Neural progenitor cell (in vitro differentiated cells): Measurements from ENCODE around the gene PLPPR2. TPM values are rescaled to one million over a fixed set of nuclear protein-coding genes. Genes with fewer than 3 reads are reported as not detected.

Experiments used
- DNase-seq: peaks from one replicate; pipeline ENCODE4 v3.0.0-alpha.2; 2016; ENCODE audit warnings: low spot score
- H2AFZ ChIP-seq: fragments of 200-600 bp; sonication (generic); replicated peaks from 2 replicates; pipeline ENCODE4 v1.6.1; 2016; ENCODE audit warnings: antibody characterized with exemption
- H3F3A ChIP-seq: fragments of 200-600 bp; sonication (generic); 2 replicates; pipeline ENCODE4 v1.6.1; 2016; ENCODE audit warnings: antibody characterized with exemption, low read depth
- H3K27ac ChIP-seq: fragments of 200-600 bp; sonication (generic); 2 replicates; pipeline ENCODE4 v1.5.1; 2016; ENCODE audit warnings: mild to moderate bottlenecking
- H3K27me3 ChIP-seq: fragments of 200-600 bp; sonication (generic); 2 replicates; pipeline ENCODE4 v1.6.1; 2016; ENCODE audit warnings: mild to moderate bottlenecking, moderate library complexity
- H3K36me3 ChIP-seq: fragments of 200-600 bp; sonication (generic); 2 replicates; pipeline ENCODE4 v1.5.1; 2016
- H3K4me1 ChIP-seq: fragments of 200-600 bp; sonication (generic); 2 replicates; pipeline ENCODE4 v1.6.1; 2016; ENCODE audit warnings: mixed run types
- H3K4me2 ChIP-seq: fragments of 200-600 bp; sonication (generic); 2 replicates; pipeline ENCODE4 v1.6.1; 2016
- H3K4me3 ChIP-seq: fragments of 200-600 bp; sonication (generic); 2 replicates; pipeline ENCODE4 v1.5.1; 2016
- H3K79me2 ChIP-seq: fragments of 200-600 bp; sonication (generic); 2 replicates; pipeline ENCODE4 v1.6.1; 2016; ENCODE audit warnings: low read depth
- H3K9ac ChIP-seq: fragments of 200-600 bp; sonication (generic); 2 replicates; pipeline ENCODE4 v1.6.1; 2016
- H3K9me3 ChIP-seq: fragments of 200-600 bp; sonication (generic); 2 replicates; pipeline ENCODE4 v1.5.1; 2016; ENCODE audit warnings: low read depth
- H4K20me1 ChIP-seq: fragments of 200-600 bp; sonication (generic); 2 replicates; pipeline ENCODE4 v1.6.1; 2016; ENCODE audit warnings: low read depth
- H3K27ac Mint-ChIP-seq: 3 replicates; pipeline ENCODE4 v1.8.0; 2021; ENCODE audit warnings: mixed read lengths
- H3K27me3 Mint-ChIP-seq: 2 replicates; pipeline ENCODE4 v1.8.0; 2022; ENCODE audit warnings: low read depth, mild to moderate bottlenecking, inconsistent platforms, moderate library complexity, mixed read lengths; ENCODE audit not compliant: insufficient read depth
- H3K36me3 Mint-ChIP-seq: 3 replicates; pipeline ENCODE4 v1.8.0; 2021; ENCODE audit warnings: mixed read lengths
- H3K4me1 Mint-ChIP-seq: 3 replicates; pipeline ENCODE4 v1.8.0; 2021; ENCODE audit warnings: mixed read lengths
- H3K4me3 Mint-ChIP-seq: 3 replicates; pipeline ENCODE4 v1.8.0; 2021; ENCODE audit warnings: mild to moderate bottlenecking, moderate library complexity, mixed read lengths
- H3K9me3 Mint-ChIP-seq: 3 replicates; pipeline ENCODE4 v1.8.0; 2020; ENCODE audit warnings: mixed read lengths
- EZH2 ChIP-seq: fragments of 200-600 bp; sonication (generic); IDR thresholded peaks from 2 replicates; pipeline ENCODE4 v1.6.1; 2017; ENCODE audit warnings: antibody characterized with exemption, mild to moderate bottlenecking, moderate library complexity
- EZH2phosphoT487 ChIP-seq: fragments of 200-600 bp; sonication (generic); IDR thresholded peaks from 2 replicates; pipeline ENCODE4 v1.6.1; 2017; ENCODE audit warnings: antibody characterized with exemption
- small RNA-seq: library from RNA; depleted of rRNA; stranded (forward); fragments of <200 nt; gene quantifications from one replicate; pipeline ENCODE3, GENCODE V24; 2015
- total RNA-seq: library from RNA; depleted of rRNA; stranded (reverse); fragments of >200 nt; gene quantifications from 2 replicates; pipeline ENCODE4 v1.2.3, GENCODE V29; 2015; ENCODE audit warnings: low replicate concordance
- TF ChIP-seq, protein P1 (sequence below): fragments of 200-600 bp; sonication (generic); IDR thresholded peaks from 2 replicates; pipeline ENCODE4 v1.5.1; 2017; ENCODE audit warnings: antibody characterized with exemption, mild to moderate bottlenecking

Gene PLPPR2
- total RNA-seq, 1 donor from 2014 or later = 0.80 TPM

DNA sequence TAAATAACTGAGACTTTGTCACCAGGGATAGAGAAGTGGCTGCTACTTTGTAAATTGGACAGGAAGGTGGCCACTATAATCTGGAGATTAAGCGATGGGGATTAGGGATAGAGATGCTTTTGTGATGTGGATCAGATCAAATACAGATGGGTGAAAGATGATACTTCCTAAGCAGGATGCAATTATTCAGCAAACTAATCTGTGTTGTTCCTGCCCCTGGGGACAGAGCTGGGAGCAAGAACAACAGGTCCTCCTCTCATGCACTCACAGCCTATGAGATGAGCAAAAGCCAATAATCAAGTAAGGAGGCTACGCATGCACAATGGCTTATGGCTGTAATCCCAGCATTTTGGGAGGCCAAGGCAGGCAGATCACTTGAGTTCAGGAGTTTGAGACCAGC lies 59.3 kb downstream of the PLPPR2 start:
- no peaks in the 10 kb centered on the region for H3K36me3 Mint-ChIP-seq
- no peaks in the 10 kb centered on the region for H3K4me1 ChIP-seq
- no peaks in the 10 kb centered on the region for H3K36me3 ChIP-seq
- H3K27me3 ChIP-seq = peaks cover 27% of the 10 kb centered on the region
- no peak overlapping the region for H3K4me2 ChIP-seq
- TF ChIP-seq, protein P1, sequence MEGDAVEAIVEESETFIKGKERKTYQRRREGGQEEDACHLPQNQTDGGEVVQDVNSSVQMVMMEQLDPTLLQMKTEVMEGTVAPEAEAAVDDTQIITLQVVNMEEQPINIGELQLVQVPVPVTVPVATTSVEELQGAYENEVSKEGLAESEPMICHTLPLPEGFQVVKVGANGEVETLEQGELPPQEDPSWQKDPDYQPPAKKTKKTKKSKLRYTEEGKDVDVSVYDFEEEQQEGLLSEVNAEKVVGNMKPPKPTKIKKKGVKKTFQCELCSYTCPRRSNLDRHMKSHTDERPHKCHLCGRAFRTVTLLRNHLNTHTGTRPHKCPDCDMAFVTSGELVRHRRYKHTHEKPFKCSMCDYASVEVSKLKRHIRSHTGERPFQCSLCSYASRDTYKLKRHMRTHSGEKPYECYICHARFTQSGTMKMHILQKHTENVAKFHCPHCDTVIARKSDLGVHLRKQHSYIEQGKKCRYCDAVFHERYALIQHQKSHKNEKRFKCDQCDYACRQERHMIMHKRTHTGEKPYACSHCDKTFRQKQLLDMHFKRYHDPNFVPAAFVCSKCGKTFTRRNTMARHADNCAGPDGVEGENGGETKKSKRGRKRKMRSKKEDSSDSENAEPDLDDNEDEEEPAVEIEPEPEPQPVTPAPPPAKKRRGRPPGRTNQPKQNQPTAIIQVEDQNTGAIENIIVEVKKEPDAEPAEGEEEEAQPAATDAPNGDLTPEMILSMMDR = no peak
- TF ChIP-seq EZH2 = no peak
- no peak for TF ChIP-seq EZH2phosphoT487
- peaks cover 15% of the 10 kb centered on the region for H3F3A ChIP-seq
- no peak overlapping the region for H3K9ac ChIP-seq
- no peaks in the 10 kb centered on the region for H3K4me1 Mint-ChIP-seq
- peaks cover 3% of the 10 kb centered on the region for H3K9me3 Mint-ChIP-seq
- no peak overlapping the region for H2AFZ ChIP-seq
- no peak overlapping the region for H3K4me3 ChIP-seq
- no peaks in the 10 kb centered on the region for H4K20me1 ChIP-seq
- no peaks in the 10 kb centered on the region for H3K9me3 ChIP-seq
- no peak overlapping the region for H3K4me3 Mint-ChIP-seq
- H3K27ac ChIP-seq = no peak overlapping the region
- H3K79me2 ChIP-seq = no peaks in the 10 kb centered on the region
- no peak for DNase-seq
- H3K27ac Mint-ChIP-seq = no peak overlapping the region
- peaks cover 42% of the 10 kb centered on the region for H3K27me3 Mint-ChIP-seq

Small RNAs within 50 kb of the gene (small RNA-seq; reads per million reads assigned to genes)
- not detected for gene RF00019

Other genes with a start within 250 kb of the PLPPR2 start
- 56.7 and 57.1 TPM in 2 replicates for gene SPC24, start 199.7 kb upstream of the PLPPR2 start, total RNA-seq
- gene KANK2, start 157.9 kb upstream of the PLPPR2 start, total RNA-seq = 17.5 and 35.4 TPM in 2 replicates
- not detected in 2 replicates for gene ANGPTL8, start 115.8 kb upstream of the PLPPR2 start, total RNA-seq
- 10.0 and 27.5 TPM in 2 replicates for gene DOCK6, start 92.9 kb upstream of the PLPPR2 start, total RNA-seq
- gene TSPAN16, start 59.3 kb upstream of the PLPPR2 start, total RNA-seq = not detected in 2 replicates
- 5.5 and 8.5 TPM in 2 replicates for gene RAB3D, start 15.8 kb upstream of the PLPPR2 start, total RNA-seq
- 57.0 and 77.1 TPM in 2 replicates for gene TMEM205, start 9.2 kb upstream of the PLPPR2 start, total RNA-seq
- gene CCDC159, start 8.9 kb upstream of the PLPPR2 start, total RNA-seq = 1.8 and 4.4 TPM in 2 replicates
- 1.0 and 1.5 TPM in 2 replicates for gene SWSAP1, start 19.2 kb downstream of the PLPPR2 start, total RNA-seq
- gene EPOR, start 28.9 kb downstream of the PLPPR2 start, total RNA-seq = 6.5 and 7.3 TPM in 2 replicates
- gene RGL3, start 63.9 kb downstream of the PLPPR2 start, total RNA-seq = 0.49 and 4.7 TPM in 2 replicates
- 0.47 and 1.5 TPM in 2 replicates for gene ODAD3, start 79.7 kb downstream of the PLPPR2 start, total RNA-seq
- gene PRKCSH, start 80.2 kb downstream of the PLPPR2 start, total RNA-seq = 53.6 and 130 TPM in 2 replicates
- gene ELAVL3, start 125.6 kb downstream of the PLPPR2 start, total RNA-seq = 0.15 TPM in 1 of 2 replicates, not detected in the other
- gene ZNF653, start 150.4 kb downstream of the PLPPR2 start, total RNA-seq = 3.4 and 15.8 TPM in 2 replicates
- 9.4 and 29.0 TPM in 2 replicates for gene ECSIT, start 173.7 kb downstream of the PLPPR2 start, total RNA-seq
- 7.0 and 7.2 TPM in 2 replicates for gene CNN1, start 183.4 kb downstream of the PLPPR2 start, total RNA-seq
- gene ELOF1, start 203.8 kb downstream of the PLPPR2 start, total RNA-seq = 26.9 and 40.0 TPM in 2 replicates
- gene ACP5, start 222.2 kb downstream of the PLPPR2 start, total RNA-seq = 0.11 and 0.90 TPM in 2 replicates
- 37.7 and 38.5 TPM in 2 replicates for gene ZNF627, start 242.1 kb downstream of the PLPPR2 start, total RNA-seq